Sigmoid colon (tissue), 3 donors: ENCODE results near the gene SLC2A11.

ENCODE experiments used
- POLR2A ChIP-seq, 2 donors: fragments of 450-650 bp; IDR thresholded peaks; one replicate each; pipeline ENCODE4 v1.6.1; 2016; ENCODE audit warnings: antibody characterized with exemption in 2 of 2, mild to moderate bottlenecking in 2 of 2, moderate library complexity in 2 of 2
- TF ChIP-seq, protein P1 (sequence below), 4 experiments: fragments of 450-650 bp in 3 of 4; fragments of 200-600 bp in 1 of 4; IDR thresholded peaks; one replicate each; pipeline ENCODE4 v1.5.1; 2016 to 2019; ENCODE audit warnings: antibody characterized with exemption in 4 of 4, mild to moderate bottlenecking in 3 of 4, moderate library complexity in 2 of 4

DNA sequence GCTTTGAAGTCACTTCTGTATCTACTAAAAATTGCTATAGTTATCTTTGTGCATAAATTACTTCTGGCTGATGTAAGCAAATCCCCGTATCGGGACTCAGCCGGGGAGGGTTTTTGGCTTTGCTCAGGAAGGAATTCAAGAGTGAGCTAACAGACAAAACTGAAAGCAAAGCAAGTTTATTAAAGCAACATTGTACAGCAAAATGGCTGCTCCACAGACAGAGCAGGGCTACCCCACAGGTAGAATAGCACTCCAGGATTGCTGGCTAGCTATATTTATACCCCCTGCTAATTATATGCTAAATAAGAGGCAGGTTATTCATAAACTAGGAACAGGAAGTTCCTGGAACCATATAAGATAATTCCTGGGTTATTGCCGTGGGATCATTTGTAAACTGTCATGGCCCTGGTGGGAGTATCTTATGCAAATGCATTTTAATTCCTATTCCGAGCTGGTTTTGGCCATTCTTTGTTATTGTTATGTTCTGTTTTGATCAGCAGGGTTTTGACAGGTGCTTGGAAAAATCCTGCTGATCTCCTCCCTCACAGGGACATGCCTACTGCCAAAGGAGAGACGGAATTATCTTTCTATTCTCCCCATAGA lies 51.7 kb downstream of the SLC2A11 start:
- TF ChIP-seq, protein P1, sequence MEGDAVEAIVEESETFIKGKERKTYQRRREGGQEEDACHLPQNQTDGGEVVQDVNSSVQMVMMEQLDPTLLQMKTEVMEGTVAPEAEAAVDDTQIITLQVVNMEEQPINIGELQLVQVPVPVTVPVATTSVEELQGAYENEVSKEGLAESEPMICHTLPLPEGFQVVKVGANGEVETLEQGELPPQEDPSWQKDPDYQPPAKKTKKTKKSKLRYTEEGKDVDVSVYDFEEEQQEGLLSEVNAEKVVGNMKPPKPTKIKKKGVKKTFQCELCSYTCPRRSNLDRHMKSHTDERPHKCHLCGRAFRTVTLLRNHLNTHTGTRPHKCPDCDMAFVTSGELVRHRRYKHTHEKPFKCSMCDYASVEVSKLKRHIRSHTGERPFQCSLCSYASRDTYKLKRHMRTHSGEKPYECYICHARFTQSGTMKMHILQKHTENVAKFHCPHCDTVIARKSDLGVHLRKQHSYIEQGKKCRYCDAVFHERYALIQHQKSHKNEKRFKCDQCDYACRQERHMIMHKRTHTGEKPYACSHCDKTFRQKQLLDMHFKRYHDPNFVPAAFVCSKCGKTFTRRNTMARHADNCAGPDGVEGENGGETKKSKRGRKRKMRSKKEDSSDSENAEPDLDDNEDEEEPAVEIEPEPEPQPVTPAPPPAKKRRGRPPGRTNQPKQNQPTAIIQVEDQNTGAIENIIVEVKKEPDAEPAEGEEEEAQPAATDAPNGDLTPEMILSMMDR (IDR thresholded peaks at IDR 0.05) = no peak
- no peak for TF ChIP-seq POLR2A (IDR thresholded peaks at IDR 0.05)
